ENCODE data around the gene INPP4A.
A peak's percentile ranks its signal among the peaks of the same experiment; 100 is the strongest.

Gene INPP4A

GRCh38 chr2:98507891-98508708 lies 63.4 kb downstream of the INPP4A start:
- no peaks in the 10 kb centered on the region for H3K27me3 ChIP-seq (replicated peaks)
- H3K27ac ChIP-seq = no peak overlapping the region
- in situ Hi-C loops (cut with HindIII; ENCODE audit: low pct_ligation_motif_present, low sequenced_read_pairs) = no loop called here
- H3K4me3 ChIP-seq (ENCODE audit: low read depth, low read length) = no peak overlapping the region
- TF ChIP-seq CTCF (IDR thresholded peaks at IDR 0.05; ENCODE audit: low read depth, low read length, missing control alignments) = no peak
- no peak for DNase-seq
- H3K36me3 ChIP-seq (replicated peaks) = no peaks in the 10 kb centered on the region

GRCh38 chr2:98508709-98509066 lies 64.0 kb downstream of the INPP4A start:
- peak; percentile 23 for DNase-seq
- Histone ChIP-seq H3K27me3 (replicated peaks) (no peaks in the 10 kb centered on the region), H3K36me3 (replicated peaks) (no peaks in the 10 kb centered on the region), H3K4me3 (ENCODE audit: low read depth, low read length) (no peak overlapping the region), H3K27ac (no peak overlapping the region)
- in situ Hi-C loops (cut with HindIII; ENCODE audit: low pct_ligation_motif_present, low sequenced_read_pairs) = no loop called here
- no peak for TF ChIP-seq CTCF (IDR thresholded peaks at IDR 0.05; ENCODE audit: low read depth, low read length, missing control alignments)

GRCh38 chr2:98509542-98510321 lies 65.1 kb downstream of the INPP4A start:
- DNase-seq = no peak
- H3K36me3 ChIP-seq (replicated peaks) = no peaks in the 10 kb centered on the region
- in situ Hi-C loops (cut with HindIII; ENCODE audit: low pct_ligation_motif_present, low sequenced_read_pairs) = no loop called here
- TF ChIP-seq CTCF (IDR thresholded peaks at IDR 0.05; ENCODE audit: low read depth, low read length, missing control alignments) = no peak
- no peak overlapping the region for H3K27ac ChIP-seq
- H3K27me3 ChIP-seq (replicated peaks) = no peaks in the 10 kb centered on the region
- no peak overlapping the region for H3K4me3 ChIP-seq (ENCODE audit: low read depth, low read length)

- H3K27ac ChIP-seq = no peak overlapping the region
- in situ Hi-C loops (cut with HindIII; ENCODE audit: low pct_ligation_motif_present, low sequenced_read_pairs) = no loop called here
- no peak for DNase-seq
Observed at GRCh38 chr2:98510322-98510662, 65.6 kb downstream of the INPP4A start.

GRCh38 chr2:98511981-98512380 lies 67.3 kb downstream of the INPP4A start:
- no peak overlapping the region for H3K27ac ChIP-seq

More at GRCh38 chr2:98510322-98510662, 65.6 kb downstream of the INPP4A start:
- Histone ChIP-seq H3K36me3 (replicated peaks) (no peaks in the 10 kb centered on the region), H3K27me3 (replicated peaks) (no peaks in the 10 kb centered on the region), H3K4me3 (ENCODE audit: low read depth, low read length) (no peak overlapping the region)
- TF ChIP-seq CTCF (IDR thresholded peaks at IDR 0.05; ENCODE audit: low read depth, low read length, missing control alignments) = no peak

More at GRCh38 chr2:98511981-98512380, 67.3 kb downstream of the INPP4A start:
- Histone ChIP-seq H3K36me3 (replicated peaks) (no peaks in the 10 kb centered on the region), H3K27me3 (replicated peaks) (no peaks in the 10 kb centered on the region), H3K4me3 (ENCODE audit: low read depth, low read length) (no peak overlapping the region)
- no peak for TF ChIP-seq CTCF (IDR thresholded peaks at IDR 0.05; ENCODE audit: low read depth, low read length, missing control alignments)
- in situ Hi-C loops (cut with HindIII; ENCODE audit: low pct_ligation_motif_present, low sequenced_read_pairs) = no loop called here
- no peak for DNase-seq
